Activated CD4-positive, alpha-beta memory T cell treated with anti-CD3 and anti-CD28 coated beads for 36 hours (primary cell): Measurements from ENCODE around the gene SERGEF. TPM values are rescaled to one million over a fixed set of nuclear protein-coding genes. Genes with fewer than 3 reads are reported as not detected.
A peak's percentile ranks its signal among the peaks of the same experiment; 100 is the strongest.

ENCODE experiments used
- CTCF ChIA-PET: fragments of 350-600 bp; sonication (Branson Sonifier 250); formaldehyde crosslinking; loops from one replicate; lab custom pipeline; 2021; ENCODE audit warnings: antibody characterized with exemption, inconsistent platforms; lab: Charles Lee
- POLR2A ChIA-PET: fragments of 350-600 bp; sonication (Branson Sonifier 250); formaldehyde crosslinking; loops from one replicate; lab custom pipeline; 2021; ENCODE audit warnings: antibody characterized with exemption; lab: Charles Lee
- DNase-seq: peaks from one replicate; pipeline ENCODE4 v3.0.0-alpha.2; 2020
- H3K27ac Mint-ChIP-seq: one replicate; pipeline ENCODE4 v1.8.0; 2021; ENCODE audit warnings: mixed read lengths
- H3K27me3 Mint-ChIP-seq: one replicate; pipeline ENCODE4 v1.8.0; 2021; ENCODE audit warnings: mixed read lengths
- H3K36me3 Mint-ChIP-seq: one replicate; pipeline ENCODE4 v1.8.0; 2021; ENCODE audit warnings: mixed read lengths
- H3K4me1 Mint-ChIP-seq: one replicate; pipeline ENCODE4 v1.8.0; 2021; ENCODE audit warnings: low read depth, mixed read lengths
- H3K4me3 Mint-ChIP-seq: one replicate; pipeline ENCODE4 v1.8.0; 2021; ENCODE audit warnings: mild to moderate bottlenecking, mixed read lengths
- H3K9me3 Mint-ChIP-seq: one replicate; pipeline ENCODE4 v1.8.0; 2021; ENCODE audit warnings: mixed read lengths
- intact Hi-C: fragments of 100-400 bp; cut with micrococcal nuclease; formaldehyde crosslinking; loops from one replicate; pipeline ENCODE4 v1.15.1; 2023
- total RNA-seq, 2 experiments: library from RNA; stranded (reverse); gene quantifications; one replicate each; pipeline ENCODE4 v1.2.3, GENCODE V29; 2021

SERGEF gene
- total RNA-seq, 2 experiments from 2014 or later, result 42.7 to 44.2 TPM

GRCh38 chr11:17978553-17979287 lies 34.1 kb downstream of the SERGEF start:
- Mint-ChIP-seq H3K36me3 (peaks cover 11% of the 10 kb centered on the region), H3K27ac (no peak overlapping the region), H3K4me1 (peaks cover 3% of the 10 kb centered on the region), H3K27me3 (no peaks in the 10 kb centered on the region), H3K9me3 (no peaks in the 10 kb centered on the region), H3K4me3 (no peak overlapping the region)
- ChIA-PET POLR2A (no interaction called here), CTCF (interaction anchor here (0.6 to 8.7 kb wide), 16 partner anchors 9 to 603 kb away, joined by 3 to 168 read pairs (median 4); partner anchors contain the start of gene KCNC1)
- intact Hi-C loops, result loop anchor here (1.0 kb wide), 2 partner anchors 247 to 379 kb away; no protein-coding TSS in a partner anchor
- peak; percentile 38 for DNase-seq

- Mint-ChIP-seq H3K27ac (no peak overlapping the region), H3K9me3 (no peaks in the 10 kb centered on the region), H3K36me3 (peaks cover 19% of the 10 kb centered on the region), H3K4me3 (no peak overlapping the region), H3K27me3 (no peaks in the 10 kb centered on the region), H3K4me1 (peaks cover 3% of the 10 kb centered on the region)
- CTCF ChIA-PET, result interaction anchor here (1.1 to 8.7 kb wide), 5 partner anchors 17 to 377 kb away, joined by 3 to 168 read pairs (median 5); partner anchors contain the start of gene KCNC1
- POLR2A ChIA-PET, result no interaction called here
- DNase-seq, result no peak
- intact Hi-C loops, result no loop called here
These were observed 36.2 kb downstream of the SERGEF start for GRCh38 chr11:17976651-17977050.

GRCh38 chr11:17974246-17974645 lies 38.6 kb downstream of the SERGEF start:
- no peak overlapping the region for H3K27ac Mint-ChIP-seq
- no peak for DNase-seq
- H3K9me3 Mint-ChIP-seq, result no peaks in the 10 kb centered on the region
- intact Hi-C loops, result no loop called here
- CTCF ChIA-PET, result interaction anchor here (1.8 to 2.1 kb wide), 2 partner anchors 243 to 376 kb away, joined by 6 to 9 read pairs; no protein-coding TSS in a partner anchor
- no peaks in the 10 kb centered on the region for H3K27me3 Mint-ChIP-seq
- H3K36me3 Mint-ChIP-seq, result peaks cover 33% of the 10 kb centered on the region
- no peak overlapping the region for H3K4me3 Mint-ChIP-seq
- no peaks in the 10 kb centered on the region for H3K4me1 Mint-ChIP-seq
- POLR2A ChIA-PET, result no interaction called here

- no peaks in the 10 kb centered on the region for H3K9me3 Mint-ChIP-seq
These were observed 39.9 kb downstream of the SERGEF start for GRCh38 chr11:17972987-17973386.

GRCh38 chr11:17968206-17968605 lies 44.6 kb downstream of the SERGEF start:
- no peaks in the 10 kb centered on the region for H3K9me3 Mint-ChIP-seq
- H3K4me3 Mint-ChIP-seq, result no peak overlapping the region
- H3K4me1 Mint-ChIP-seq, result no peaks in the 10 kb centered on the region
- CTCF ChIA-PET, result interaction anchor here (0.7 to 3.2 kb wide), 3 partner anchors 10 to 238 kb away, joined by 3 to 18 read pairs (median 13); no protein-coding TSS in a partner anchor
- intact Hi-C loops, result no loop called here
- no peaks in the 10 kb centered on the region for H3K27me3 Mint-ChIP-seq
- DNase-seq, result no peak
- peaks cover 43% of the 10 kb centered on the region for H3K36me3 Mint-ChIP-seq
- POLR2A ChIA-PET, result no interaction called here
- H3K27ac Mint-ChIP-seq, result no peak overlapping the region

More at GRCh38 chr11:17972987-17973386, 39.9 kb downstream of the SERGEF start:
- Mint-ChIP-seq H3K4me3 (no peak overlapping the region), H3K36me3 (peaks cover 36% of the 10 kb centered on the region), H3K4me1 (no peaks in the 10 kb centered on the region), H3K27ac (no peak overlapping the region), H3K27me3 (no peaks in the 10 kb centered on the region)
- CTCF ChIA-PET, result interaction anchor here (1.0 to 2.4 kb wide), 6 partner anchors 9 to 374 kb away, joined by 3 to 9 read pairs (median 6); no protein-coding TSS in a partner anchor
- intact Hi-C loops, result no loop called here
- POLR2A ChIA-PET, result no interaction called here
- DNase-seq, result peak; percentile 12

GRCh38 chr11:17967661-17968060 lies 45.2 kb downstream of the SERGEF start:
- Mint-ChIP-seq H3K4me3 (no peak overlapping the region), H3K9me3 (no peaks in the 10 kb centered on the region), H3K27ac (no peak overlapping the region), H3K27me3 (no peaks in the 10 kb centered on the region), H3K4me1 (no peaks in the 10 kb centered on the region), H3K36me3 (peaks cover 38% of the 10 kb centered on the region)
- CTCF ChIA-PET, result interaction anchor here (1.3 kb wide), 1 partner anchor 11 kb away, joined by 5 read pairs; no protein-coding TSS in a partner anchor
- intact Hi-C loops, result no loop called here
- POLR2A ChIA-PET, result no interaction called here
- DNase-seq, result no peak

- Mint-ChIP-seq H3K36me3 (peaks cover 50% of the 10 kb centered on the region), H3K4me1 (no peaks in the 10 kb centered on the region), H3K4me3 (no peak overlapping the region), H3K27ac (no peak overlapping the region), H3K27me3 (no peaks in the 10 kb centered on the region), H3K9me3 (no peaks in the 10 kb centered on the region)
- no peak for DNase-seq
- ChIA-PET POLR2A (no interaction called here), CTCF (interaction anchor here (0.8 kb wide), 1 partner anchor 31 kb away, joined by 3 read pairs; no protein-coding TSS in a partner anchor)
- intact Hi-C loops, result no loop called here
These were observed 52.8 kb downstream of the SERGEF start for GRCh38 chr11:17960091-17960490.

- CTCF ChIA-PET, result interaction anchor here (1.3 kb wide), 1 partner anchor 19 kb away, joined by 3 read pairs; no protein-coding TSS in a partner anchor
- Mint-ChIP-seq H3K27me3 (no peaks in the 10 kb centered on the region), H3K9me3 (no peaks in the 10 kb centered on the region), H3K27ac (no peak overlapping the region), H3K36me3 (peaks cover 52% of the 10 kb centered on the region), H3K4me1 (no peaks in the 10 kb centered on the region), H3K4me3 (no peak overlapping the region)
- POLR2A ChIA-PET, result no interaction called here
- intact Hi-C loops, result no loop called here
- DNase-seq, result no peak
These were observed 54.4 kb downstream of the SERGEF start for GRCh38 chr11:17958446-17958845.

- intact Hi-C loops, result no loop called here
- no peaks in the 10 kb centered on the region for H3K4me1 Mint-ChIP-seq
- ChIA-PET CTCF (no interaction called here), POLR2A (no interaction called here)
- H3K4me3 Mint-ChIP-seq, result no peak overlapping the region
- peaks cover 65% of the 10 kb centered on the region for H3K36me3 Mint-ChIP-seq
- no peaks in the 10 kb centered on the region for H3K9me3 Mint-ChIP-seq
- no peak for DNase-seq
- no peaks in the 10 kb centered on the region for H3K27me3 Mint-ChIP-seq
- no peak overlapping the region for H3K27ac Mint-ChIP-seq
These were observed 58.2 kb downstream of the SERGEF start for GRCh38 chr11:17954395-17955252.

- POLR2A ChIA-PET, result no interaction called here
- Mint-ChIP-seq H3K4me3 (no peak overlapping the region), H3K36me3 (peaks cover 67% of the 10 kb centered on the region), H3K9me3 (no peaks in the 10 kb centered on the region), H3K27ac (no peak overlapping the region), H3K27me3 (no peaks in the 10 kb centered on the region), H3K4me1 (no peaks in the 10 kb centered on the region)
- no peak for DNase-seq
- intact Hi-C loops, result no loop called here
- CTCF ChIA-PET, result no interaction called here
These were observed 60.4 kb downstream of the SERGEF start for GRCh38 chr11:17952487-17952886.

- ChIA-PET CTCF (no interaction called here), POLR2A (no interaction called here)
- H3K36me3 Mint-ChIP-seq, result peaks cover 68% of the 10 kb centered on the region
- DNase-seq, result no peak
- intact Hi-C loops, result no loop called here
- H3K9me3 Mint-ChIP-seq, result no peaks in the 10 kb centered on the region
- H3K27ac Mint-ChIP-seq, result no peak overlapping the region
- no peaks in the 10 kb centered on the region for H3K27me3 Mint-ChIP-seq
- no peaks in the 10 kb centered on the region for H3K4me1 Mint-ChIP-seq
- H3K4me3 Mint-ChIP-seq, result no peak overlapping the region
These were observed 61.0 kb downstream of the SERGEF start for GRCh38 chr11:17951685-17952388.
